Central memory CD4-positive, alpha-beta T cell (primary cell): ENCODE data around the gene VIL1.

Source experiments
- DNase-seq: peaks from one replicate; pipeline ENCODE4 v3.0.0; 2022

Gene VIL1

GRCh38 chr2:218406949-218407618, 11.8 kb upstream of the VIL1 start:
- peak; percentile 75 for DNase-seq

- no peak for DNase-seq
Observed at GRCh38 chr2:218407717-218408116, 11.2 kb upstream of the VIL1 start.

- no peak for DNase-seq
Observed at GRCh38 chr2:218418321-218418716, 604 bp upstream of the VIL1 start.

DNA sequence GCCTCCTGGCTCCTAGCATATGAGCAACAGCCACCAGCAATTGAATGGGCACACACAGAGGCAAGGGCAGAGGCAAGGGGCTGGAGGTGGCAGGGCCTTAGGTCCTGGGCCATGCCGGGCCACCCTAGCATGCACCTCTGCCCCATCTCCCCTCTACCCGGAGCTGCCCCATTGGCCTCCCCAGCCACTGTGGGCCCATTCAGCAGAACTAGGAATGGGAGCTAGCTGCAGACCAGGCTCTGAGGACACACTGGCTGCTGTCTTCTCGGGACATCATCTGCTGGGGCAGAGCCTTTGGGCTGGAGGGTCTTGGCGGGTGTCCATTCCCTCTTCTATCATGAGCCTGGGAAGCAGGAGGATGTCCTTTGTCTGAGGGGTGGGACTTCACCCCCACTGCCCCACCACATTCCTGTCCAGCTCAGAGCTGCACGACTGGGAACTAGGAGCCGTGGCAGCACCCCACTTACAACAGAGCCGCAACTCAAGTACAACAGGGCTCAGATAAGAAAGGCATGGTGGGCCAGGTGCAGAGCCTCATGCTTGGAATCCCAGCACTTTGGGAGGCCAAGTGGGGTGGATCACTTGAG, 800 bp downstream of the VIL1 start:
- no peak for DNase-seq

DNA sequence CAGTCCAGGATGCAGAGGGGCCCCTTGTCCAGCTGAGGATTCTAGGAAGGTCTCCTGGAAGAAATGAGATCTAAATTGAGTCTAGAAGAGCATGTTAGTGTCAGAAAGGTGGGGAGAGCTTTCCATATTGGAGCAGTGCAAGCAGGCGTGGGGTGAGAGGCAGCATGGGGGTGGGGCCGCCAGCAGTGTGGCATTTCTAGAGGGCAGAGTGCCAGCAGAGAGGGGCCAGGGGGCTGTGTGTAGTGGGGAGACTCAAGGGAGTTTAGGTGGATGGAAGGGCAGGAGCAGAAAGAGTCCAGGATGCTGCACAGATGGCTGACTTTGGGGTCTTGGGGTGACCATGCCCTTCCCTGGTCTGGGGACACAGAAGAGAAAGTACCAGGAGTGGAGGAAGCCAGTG, 2.1 kb downstream of the VIL1 start:
- DNase-seq: no peak

DNA sequence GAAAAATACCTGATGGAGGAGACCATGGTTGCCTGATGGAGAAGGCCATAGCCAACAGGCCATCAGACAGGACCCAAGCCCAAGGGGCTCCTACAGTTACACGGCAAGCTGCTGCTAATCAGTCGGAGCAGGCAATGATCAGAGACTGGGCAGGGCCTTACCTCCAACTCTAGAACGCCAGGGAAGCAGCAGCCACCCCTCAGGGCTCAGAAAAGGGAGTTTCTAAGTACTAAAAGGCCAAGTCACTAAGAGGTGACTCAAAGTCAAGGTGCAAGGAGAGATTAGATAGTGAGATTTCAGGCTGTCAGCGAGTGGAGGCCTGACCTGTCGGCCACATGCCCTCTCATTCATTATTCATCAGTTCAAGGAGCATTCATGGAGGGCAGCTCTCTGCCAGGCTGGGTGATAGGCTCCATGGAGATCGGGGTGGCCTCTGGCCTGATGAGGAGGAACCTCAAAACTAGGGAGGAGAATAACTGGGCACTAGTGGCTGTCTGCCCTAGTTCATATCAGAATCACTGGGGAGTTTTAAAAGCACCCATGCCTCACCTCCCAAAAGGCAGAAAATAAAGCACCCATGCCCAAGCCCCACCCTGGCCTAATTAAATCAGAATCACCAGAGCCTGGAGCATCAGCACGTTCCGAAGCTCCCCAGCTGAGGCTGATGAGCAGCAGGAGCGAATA, 3.6 kb downstream of the VIL1 start:
- no peak for DNase-seq

- DNase-seq: no peak
Observed at GRCh38 chr2:218423584-218423983, 4.7 kb downstream of the VIL1 start.

- DNase-seq: no peak
Observed at GRCh38 chr2:218425531-218425930, 6.6 kb downstream of the VIL1 start.

GRCh38 chr2:218427741-218428140, 8.8 kb downstream of the VIL1 start:
- DNase-seq: no peak

DNA sequence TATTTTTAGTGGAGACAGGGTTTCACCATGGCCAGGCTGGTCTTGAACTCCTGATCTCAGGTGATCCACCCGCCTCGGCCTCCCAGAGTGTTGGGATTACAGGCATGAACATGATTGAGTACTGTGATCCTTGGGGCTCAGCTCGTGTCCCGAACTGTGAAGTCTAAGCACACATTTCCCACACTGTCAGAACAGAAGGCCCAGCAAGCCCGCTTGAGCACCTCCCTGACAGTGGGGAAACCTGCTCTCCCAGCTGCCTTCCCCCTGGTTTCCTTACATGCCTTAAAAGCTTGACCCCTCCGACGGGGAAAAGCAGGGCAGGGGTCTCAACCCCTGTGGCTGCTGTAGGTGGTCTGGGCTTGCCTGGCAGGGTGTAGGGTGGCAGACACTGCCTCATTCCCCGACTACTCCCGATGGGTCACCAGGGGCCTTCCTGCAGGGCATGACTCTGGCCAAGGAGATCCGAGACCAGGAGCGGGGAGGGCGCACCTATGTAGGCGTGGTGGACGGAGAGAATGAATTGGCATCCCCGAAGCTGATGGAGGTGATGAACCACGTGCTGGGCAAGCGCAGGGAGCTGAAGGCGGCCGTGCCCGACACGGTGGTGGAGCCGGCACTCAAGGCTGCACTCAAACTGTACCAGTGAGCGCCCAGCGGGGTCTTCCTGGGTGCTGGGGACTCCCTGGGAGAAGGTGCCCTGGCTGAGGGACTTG, 10.1 kb downstream of the VIL1 start:
- no peak for DNase-seq

- no peak for DNase-seq
Observed at GRCh38 chr2:218429911-218430692, 11.2 kb downstream of the VIL1 start.

DNA sequence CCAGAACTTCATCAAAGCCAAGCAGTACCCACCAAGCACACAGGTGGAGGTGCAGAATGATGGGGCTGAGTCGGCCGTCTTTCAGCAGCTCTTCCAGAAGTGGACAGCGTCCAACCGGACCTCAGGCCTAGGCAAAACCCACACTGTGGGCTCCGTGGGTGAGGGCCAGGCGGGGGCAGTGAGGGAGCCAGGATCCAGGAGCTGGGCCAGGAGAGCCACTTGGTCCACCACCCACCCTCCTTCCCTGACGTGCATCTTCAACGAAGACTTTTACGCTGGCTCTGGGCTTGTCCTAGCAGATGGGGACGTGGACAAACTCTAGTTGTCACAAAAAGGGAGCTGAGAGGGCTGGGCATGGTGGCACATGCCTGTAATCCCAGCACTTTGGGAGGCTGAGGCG, 11.8 kb downstream of the VIL1 start:
- DNase-seq: no peak

DNA sequence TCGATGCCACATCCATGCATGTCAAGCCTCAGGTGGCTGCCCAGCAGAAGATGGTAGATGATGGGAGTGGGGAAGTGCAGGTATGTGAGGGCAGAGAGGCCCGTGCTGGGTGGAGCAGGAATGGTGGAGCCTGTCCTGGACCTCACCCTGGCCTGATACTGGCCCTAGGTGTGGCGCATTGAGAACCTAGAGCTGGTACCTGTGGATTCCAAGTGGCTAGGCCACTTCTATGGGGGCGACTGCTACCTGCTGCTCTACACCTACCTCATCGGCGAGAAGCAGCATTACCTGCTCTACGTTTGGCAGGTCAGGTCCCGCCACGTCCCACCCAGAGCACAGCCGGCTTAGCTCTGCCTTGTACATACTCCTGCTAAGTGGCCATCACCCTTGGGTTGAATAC, 13.0 kb downstream of the VIL1 start:
- DNase-seq: no peak

DNA sequence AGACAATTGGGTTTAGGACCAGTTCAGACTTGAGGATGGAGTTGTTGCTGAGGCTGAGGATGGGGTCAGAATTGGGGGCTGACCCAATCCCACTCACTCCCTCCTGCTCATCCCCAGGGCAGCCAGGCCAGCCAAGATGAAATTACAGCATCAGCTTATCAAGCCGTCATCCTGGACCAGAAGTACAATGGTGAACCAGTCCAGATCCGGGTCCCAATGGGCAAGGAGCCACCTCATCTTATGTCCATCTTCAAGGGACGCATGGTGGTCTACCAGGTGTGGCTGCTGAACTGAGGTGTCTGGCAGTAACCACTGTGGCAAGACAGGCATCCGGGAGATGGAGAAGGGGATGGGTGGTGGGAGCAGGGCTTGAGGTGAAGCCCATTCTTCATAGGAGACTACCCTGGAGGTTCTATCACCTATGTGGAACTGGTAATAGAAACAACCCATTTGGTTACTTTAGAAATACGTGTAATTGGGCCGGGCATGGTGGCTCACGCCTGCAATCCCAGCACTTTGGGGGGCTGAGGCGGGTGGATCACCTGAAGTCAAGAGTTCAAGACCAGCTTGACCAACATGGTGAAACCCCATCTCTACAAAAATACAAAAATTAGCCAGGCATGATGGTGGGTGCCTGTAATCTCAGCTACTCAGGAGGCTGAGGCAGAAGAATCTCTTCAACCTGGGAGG, 13.9 kb downstream of the VIL1 start:
- no peak for DNase-seq

DNA sequence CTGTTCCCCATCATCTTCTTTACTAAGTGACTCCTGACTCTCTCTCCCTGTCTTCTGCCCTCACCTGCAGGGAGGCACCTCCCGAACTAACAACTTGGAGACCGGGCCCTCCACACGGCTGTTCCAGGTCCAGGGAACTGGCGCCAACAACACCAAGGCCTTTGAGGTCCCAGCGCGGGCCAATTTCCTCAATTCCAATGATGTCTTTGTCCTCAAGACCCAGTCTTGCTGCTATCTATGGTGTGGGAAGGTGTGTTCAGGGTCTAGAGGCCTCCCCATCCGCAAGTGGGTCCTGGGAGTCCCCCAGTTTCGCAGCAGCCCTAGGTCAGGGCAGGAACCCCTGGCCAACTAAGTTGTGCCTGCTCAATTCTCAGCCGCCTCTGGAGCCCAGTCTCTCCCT, 15.5 kb downstream of the VIL1 start:
- no peak for DNase-seq

- no peak for DNase-seq
Observed at GRCh38 chr2:218435003-218435982, 16.4 kb downstream of the VIL1 start.

DNA sequence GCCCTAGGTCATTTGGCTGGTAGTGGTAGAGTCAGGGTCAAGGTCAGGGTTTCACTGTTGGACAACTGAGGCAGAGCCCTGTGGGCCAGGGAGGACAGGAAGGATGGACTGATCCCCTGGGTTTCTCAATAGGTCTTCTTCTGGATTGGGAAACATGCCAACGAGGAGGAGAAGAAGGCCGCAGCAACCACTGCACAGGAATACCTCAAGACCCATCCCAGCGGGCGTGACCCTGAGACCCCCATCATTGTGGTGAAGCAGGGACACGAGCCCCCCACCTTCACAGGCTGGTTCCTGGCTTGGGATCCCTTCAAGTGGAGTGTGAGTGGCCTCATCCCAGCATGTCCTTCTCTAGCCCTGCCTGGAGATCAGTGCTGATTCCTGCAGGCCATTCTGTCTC, 18.1 kb downstream of the VIL1 start:
- no peak for DNase-seq

DNA sequence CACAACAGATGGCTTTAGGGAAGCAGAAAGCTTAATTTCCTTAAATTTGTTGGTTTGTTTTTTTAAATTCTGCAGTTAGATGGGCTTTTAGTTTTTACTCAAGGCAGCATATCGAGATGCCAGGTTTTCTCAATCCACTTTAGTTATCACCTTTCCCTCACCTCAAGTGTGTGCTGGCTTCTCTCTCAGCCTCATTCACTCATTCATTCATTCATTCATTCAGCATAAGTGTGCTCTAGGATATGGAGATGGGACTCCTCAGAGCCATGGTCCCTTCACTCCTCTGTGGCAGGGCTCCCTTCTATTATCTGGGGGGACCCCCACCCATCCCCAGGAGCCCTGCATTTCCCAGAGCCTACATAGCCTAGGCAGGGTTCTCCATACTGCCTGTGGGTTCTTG, 19.0 kb downstream of the VIL1 start:
- DNase-seq: no peak

- no peak for DNase-seq
Observed at GRCh38 chr2:218438596-218438995, 19.7 kb downstream of the VIL1 start.

DNA sequence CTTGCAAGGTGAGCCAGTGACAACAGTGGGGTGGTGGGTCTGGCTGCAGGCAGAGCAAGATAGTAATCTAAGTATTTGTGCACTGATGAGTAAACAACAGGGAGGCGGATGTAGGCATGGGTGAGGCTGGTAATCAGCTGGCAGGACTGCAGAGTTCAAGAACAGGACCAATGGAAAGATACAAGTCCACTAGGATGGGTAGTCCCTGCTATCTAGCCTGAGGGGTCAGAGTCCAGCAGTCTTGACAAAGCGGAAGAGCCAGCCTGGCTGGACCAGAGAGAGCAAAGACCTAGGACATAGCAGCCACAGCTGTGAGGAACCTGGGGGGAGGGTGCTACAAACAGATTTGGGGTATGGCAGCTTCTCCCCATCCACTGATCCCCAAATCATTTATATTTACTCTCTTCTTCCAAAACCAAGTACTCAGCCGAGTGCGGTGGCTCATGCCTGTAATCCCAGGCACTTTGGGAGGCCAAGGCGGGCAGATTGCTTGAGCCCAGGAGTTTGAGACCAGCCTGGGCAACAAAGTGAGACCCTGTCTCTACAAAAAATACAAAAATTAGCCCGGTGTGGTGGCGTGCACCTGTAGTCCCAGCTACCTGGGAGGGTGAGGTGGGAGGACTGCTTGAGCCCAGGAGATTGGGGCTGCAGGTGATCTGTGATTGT, 25.9 kb downstream of the VIL1 start:
- DNase-seq: no peak

- no peak for DNase-seq
Observed at GRCh38 chr2:218445602-218446001, 26.7 kb downstream of the VIL1 start.
